GM23338 (cell line): ENCODE data around the gene HNRNPUL2. TPM values are rescaled to one million over a fixed set of nuclear protein-coding genes. Genes with fewer than 3 reads are reported as not detected.

Experiments used
- ATAC-seq: fragments of 200-7000 bp; cut with Tn5 transposase; 3 replicates; pipeline ENCODE4 v1.9.1; 2020
- DNase-seq: peaks from one replicate; pipeline ENCODE4 v3.0.0-alpha.2; 2015; ENCODE audit warnings: low spot score
- H2AFZ ChIP-seq: fragments of 200-600 bp; sonication (generic); 2 replicates; pipeline ENCODE4 v1.8.0; 2016; ENCODE audit warnings: antibody characterized with exemption, mild to moderate bottlenecking, moderate library complexity
- H3F3A ChIP-seq: fragments of 200-600 bp; sonication (generic); replicated peaks from 2 replicates; pipeline ENCODE4 v1.8.0; 2017; ENCODE audit warnings: antibody characterized with exemption, mixed run types, low read depth
- H3K27ac ChIP-seq: fragments of 200-600 bp; sonication (generic); 2 replicates; pipeline ENCODE4 v1.6.1; 2016; ENCODE audit warnings: low read depth
- H3K27me3 ChIP-seq: fragments of 200-600 bp; sonication (generic); 2 replicates; pipeline ENCODE4 v1.8.0; 2016; ENCODE audit warnings: mild to moderate bottlenecking, mixed run types, moderate library complexity; ENCODE audit not compliant: insufficient read depth
- H3K36me3 ChIP-seq: fragments of 200-600 bp; sonication (generic); 2 replicates; pipeline ENCODE4 v1.8.0; 2016; ENCODE audit warnings: mild to moderate bottlenecking; ENCODE audit not compliant: insufficient read depth
- H3K4me1 ChIP-seq: fragments of 200-600 bp; sonication (generic); 2 replicates; pipeline ENCODE4 v1.8.0; 2016; ENCODE audit warnings: mild to moderate bottlenecking, moderate library complexity; ENCODE audit not compliant: insufficient read depth
- H3K4me2 ChIP-seq: fragments of 200-600 bp; sonication (generic); 2 replicates; pipeline ENCODE4 v1.7.1; 2017; ENCODE audit warnings: mixed run types
- H3K4me3 ChIP-seq: fragments of 200-600 bp; sonication (generic); 2 replicates; pipeline ENCODE4 v1.6.1; 2016; ENCODE audit warnings: mixed run types
- H3K79me2 ChIP-seq: fragments of 200-600 bp; sonication (generic); replicated peaks from 2 replicates; pipeline ENCODE4 v1.8.0; 2017; ENCODE audit warnings: mild to moderate bottlenecking; ENCODE audit not compliant: insufficient read depth
- H3K9me2 ChIP-seq: fragments of 200-600 bp; sonication (generic); 2 replicates; pipeline ENCODE4 v1.8.0; 2017; ENCODE audit not compliant: insufficient read depth
- H4K20me1 ChIP-seq: fragments of 200-600 bp; sonication (generic); replicated peaks from 2 replicates; pipeline ENCODE4 v1.8.0; 2017; ENCODE audit warnings: mild to moderate bottlenecking; ENCODE audit not compliant: insufficient read depth
- H3K27ac Mint-ChIP-seq: 2 replicates; pipeline ENCODE4 v1.8.0; 2020; ENCODE audit warnings: inconsistent platforms, mild to moderate bottlenecking, moderate library complexity, mixed read lengths
- H3K27me3 Mint-ChIP-seq: 3 replicates; pipeline ENCODE4 v1.8.0; 2022; ENCODE audit warnings: low read depth, mild to moderate bottlenecking, moderate library complexity, mixed read lengths, inconsistent platforms; ENCODE audit not compliant: insufficient read depth, poor library complexity
- H3K36me3 Mint-ChIP-seq: 3 replicates; pipeline ENCODE4 v1.8.0; 2021; ENCODE audit warnings: low read depth, mild to moderate bottlenecking, inconsistent platforms, moderate library complexity, mixed read lengths
- H3K4me1 Mint-ChIP-seq: 3 replicates; pipeline ENCODE4 v1.8.0; 2020; ENCODE audit warnings: mild to moderate bottlenecking, inconsistent platforms, mixed read lengths
- H3K4me3 Mint-ChIP-seq: 3 replicates; pipeline ENCODE4 v1.8.0; 2021; ENCODE audit warnings: moderate library complexity, mild to moderate bottlenecking, inconsistent platforms, mixed read lengths
- H3K9me3 Mint-ChIP-seq: 3 replicates; pipeline ENCODE4 v1.8.0; 2020; ENCODE audit warnings: moderate library complexity, mild to moderate bottlenecking, inconsistent platforms, mixed read lengths
- EZH2 ChIP-seq: fragments of 200-600 bp; sonication (generic); IDR thresholded peaks from one replicate; pipeline ENCODE4 v1.8.0; 2017; ENCODE audit warnings: antibody characterized with exemption, mild to moderate bottlenecking, low read depth; ENCODE audit not compliant: unreplicated experiment
- EZH2phosphoT487 ChIP-seq: fragments of 200-600 bp; sonication (generic); IDR thresholded peaks from one replicate; pipeline ENCODE4 v1.8.1; 2018; ENCODE audit warnings: antibody characterized with exemption; ENCODE audit not compliant: unreplicated experiment
- STAT1 ChIP-seq: IDR thresholded peaks from one replicate; pipeline ENCODE4 v1.6.1; 2016; ENCODE audit warnings: antibody characterized with exemption; ENCODE audit not compliant: unreplicated experiment
- polyA plus RNA-seq: library from polyadenylated mRNA; unstranded; fragments of >200 nt; fragmentation: Nextera tagmentation; extraction: Ambion mirVana; gene quantifications from 2 replicates; pipeline ENCODE4 v1.2.1, GENCODE V29; 2016
- total RNA-seq: library from RNA; depleted of rRNA; stranded (reverse); fragments of >200 nt; shearing (Covaris generic); gene quantifications from 2 replicates; pipeline ENCODE4 v1.2.3, GENCODE V29; 2014
- TF ChIP-seq, protein P1 (sequence below): fragments of 250-450 bp; sonication (Bioruptor Pico); IDR thresholded peaks from 2 replicates; pipeline ENCODE4 v1.5.0; 2020; ENCODE audit warnings: mild to moderate bottlenecking, moderate library complexity
- TF ChIP-seq, protein P2 (sequence below): IDR thresholded peaks from 2 replicates; pipeline ENCODE4 v1.6.1; 2016; ENCODE audit warnings: antibody characterized with exemption
- TF ChIP-seq, protein P3 (sequence below), 2 experiments: fragments of 200-600 bp in 1 of 2; sonication (generic) in 1 of 2; conservative IDR thresholded peaks; 2 replicates each; pipeline versions ENCODE4 v1.5.1 to v1.6.1; 2016 to 2017; ENCODE audit warnings: antibody characterized with exemption in 2 of 2, low read depth in 2 of 2, mild to moderate bottlenecking in 2 of 2, moderate library complexity in 1 of 2

Gene HNRNPUL2
- total and polyA plus RNA-seq, 2 experiments from 2014 or later = 9.4 to 18.3 TPM

DNA sequence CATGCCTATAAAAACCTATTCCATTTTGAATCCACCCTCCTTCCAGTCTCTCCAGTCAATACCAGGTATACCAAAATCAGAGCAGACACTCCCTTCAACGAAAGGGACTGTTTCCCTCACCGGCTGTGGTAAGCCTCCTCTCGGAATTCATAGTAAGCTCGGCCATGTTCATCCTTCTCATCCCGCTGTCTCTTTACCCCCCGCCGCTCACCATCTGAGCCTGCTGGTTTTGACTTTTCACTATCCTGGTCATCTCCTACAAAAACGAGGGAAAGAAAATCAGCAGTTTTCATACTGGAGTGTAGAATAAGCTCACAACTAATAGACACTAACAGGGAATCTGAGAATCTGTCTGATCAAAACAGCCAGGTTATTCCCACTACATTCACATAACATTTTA is 3.1 kb downstream of the HNRNPUL2 start (continued):
- TF ChIP-seq, protein P1, sequence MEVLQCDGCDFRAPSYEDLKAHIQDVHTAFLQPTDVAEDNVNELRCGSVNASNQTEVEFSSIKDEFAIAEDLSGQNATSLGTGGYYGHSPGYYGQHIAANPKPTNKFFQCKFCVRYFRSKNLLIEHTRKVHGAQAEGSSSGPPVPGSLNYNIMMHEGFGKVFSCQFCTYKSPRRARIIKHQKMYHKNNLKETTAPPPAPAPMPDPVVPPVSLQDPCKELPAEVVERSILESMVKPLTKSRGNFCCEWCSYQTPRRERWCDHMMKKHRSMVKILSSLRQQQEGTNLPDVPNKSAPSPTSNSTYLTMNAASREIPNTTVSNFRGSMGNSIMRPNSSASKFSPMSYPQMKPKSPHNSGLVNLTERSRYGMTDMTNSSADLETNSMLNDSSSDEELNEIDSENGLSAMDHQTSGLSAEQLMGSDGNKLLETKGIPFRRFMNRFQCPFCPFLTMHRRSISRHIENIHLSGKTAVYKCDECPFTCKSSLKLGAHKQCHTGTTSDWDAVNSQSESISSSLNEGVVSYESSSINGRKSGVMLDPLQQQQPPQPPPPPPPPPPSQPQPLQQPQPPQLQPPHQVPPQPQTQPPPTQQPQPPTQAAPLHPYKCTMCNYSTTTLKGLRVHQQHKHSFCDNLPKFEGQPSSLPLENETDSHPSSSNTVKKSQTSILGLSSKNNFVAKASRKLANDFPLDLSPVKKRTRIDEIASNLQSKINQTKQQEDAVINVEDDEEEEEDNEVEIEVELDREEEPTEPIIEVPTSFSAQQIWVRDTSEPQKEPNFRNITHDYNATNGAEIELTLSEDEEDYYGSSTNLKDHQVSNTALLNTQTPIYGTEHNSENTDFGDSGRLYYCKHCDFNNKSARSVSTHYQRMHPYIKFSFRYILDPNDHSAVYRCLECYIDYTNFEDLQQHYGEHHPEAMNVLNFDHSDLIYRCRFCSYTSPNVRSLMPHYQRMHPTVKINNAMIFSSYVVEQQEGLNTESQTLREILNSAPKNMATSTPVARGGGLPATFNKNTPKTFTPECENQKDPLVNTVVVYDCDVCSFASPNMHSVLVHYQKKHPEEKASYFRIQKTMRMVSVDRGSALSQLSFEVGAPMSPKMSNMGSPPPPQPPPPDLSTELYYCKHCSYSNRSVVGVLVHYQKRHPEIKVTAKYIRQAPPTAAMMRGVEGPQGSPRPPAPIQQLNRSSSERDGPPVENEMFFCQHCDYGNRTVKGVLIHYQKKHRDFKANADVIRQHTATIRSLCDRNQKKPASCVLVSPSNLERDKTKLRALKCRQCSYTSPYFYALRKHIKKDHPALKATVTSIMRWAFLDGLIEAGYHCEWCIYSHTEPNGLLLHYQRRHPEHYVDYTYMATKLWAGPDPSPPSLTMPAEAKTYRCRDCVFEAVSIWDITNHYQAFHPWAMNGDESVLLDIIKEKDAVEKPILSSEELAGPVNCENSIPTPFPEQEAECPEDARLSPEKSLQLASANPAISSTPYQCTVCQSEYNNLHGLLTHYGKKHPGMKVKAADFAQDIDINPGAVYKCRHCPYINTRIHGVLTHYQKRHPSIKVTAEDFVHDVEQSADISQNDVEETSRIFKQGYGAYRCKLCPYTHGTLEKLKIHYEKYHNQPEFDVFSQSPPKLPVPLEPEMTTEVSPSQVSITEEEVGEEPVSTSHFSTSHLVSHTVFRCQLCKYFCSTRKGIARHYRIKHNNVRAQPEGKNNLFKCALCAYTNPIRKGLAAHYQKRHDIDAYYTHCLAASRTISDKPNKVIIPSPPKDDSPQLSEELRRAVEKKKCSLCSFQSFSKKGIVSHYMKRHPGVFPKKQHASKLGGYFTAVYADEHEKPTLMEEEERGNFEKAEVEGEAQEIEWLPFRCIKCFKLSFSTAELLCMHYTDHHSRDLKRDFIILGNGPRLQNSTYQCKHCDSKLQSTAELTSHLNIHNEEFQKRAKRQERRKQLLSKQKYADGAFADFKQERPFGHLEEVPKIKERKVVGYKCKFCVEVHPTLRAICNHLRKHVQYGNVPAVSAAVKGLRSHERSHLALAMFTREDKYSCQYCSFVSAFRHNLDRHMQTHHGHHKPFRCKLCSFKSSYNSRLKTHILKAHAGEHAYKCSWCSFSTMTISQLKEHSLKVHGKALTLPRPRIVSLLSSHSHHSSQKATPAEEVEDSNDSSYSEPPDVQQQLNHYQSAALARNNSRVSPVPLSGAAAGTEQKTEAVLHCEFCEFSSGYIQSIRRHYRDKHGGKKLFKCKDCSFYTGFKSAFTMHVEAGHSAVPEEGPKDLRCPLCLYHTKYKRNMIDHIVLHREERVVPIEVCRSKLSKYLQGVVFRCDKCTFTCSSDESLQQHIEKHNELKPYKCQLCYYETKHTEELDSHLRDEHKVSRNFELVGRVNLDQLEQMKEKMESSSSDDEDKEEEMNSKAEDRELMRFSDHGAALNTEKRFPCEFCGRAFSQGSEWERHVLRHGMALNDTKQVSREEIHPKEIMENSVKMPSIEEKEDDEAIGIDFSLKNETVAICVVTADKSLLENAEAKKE (CRISPR knock-in tag) = no peak

DNA sequence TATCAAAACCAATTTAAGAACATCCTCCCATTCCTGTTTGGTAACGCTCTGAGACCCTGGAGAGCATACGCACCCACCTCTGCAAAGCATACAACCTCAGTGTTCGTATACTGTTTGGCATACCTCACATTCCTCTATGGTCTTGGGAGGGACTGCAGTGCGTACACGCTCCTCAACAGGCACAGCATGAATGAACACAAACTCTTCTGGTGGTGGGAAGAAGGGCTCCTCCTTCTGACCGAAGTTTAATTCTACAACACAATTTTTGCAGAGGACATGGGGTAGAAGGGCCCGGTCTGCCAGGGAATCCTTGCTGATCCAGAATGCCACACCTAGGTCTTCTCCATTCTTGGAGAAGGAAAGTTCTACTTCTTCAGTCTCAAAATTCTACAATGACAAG is 5.3 kb downstream of the HNRNPUL2 start:
- H3K27me3 Mint-ChIP-seq = peaks cover 6% of the 10 kb centered on the region
- no peaks in the 10 kb centered on the region for H3K9me2 ChIP-seq
- H3K79me2 ChIP-seq = peaks cover 71% of the 10 kb centered on the region
- no peaks in the 10 kb centered on the region for H3K27me3 ChIP-seq
- peak; percentile 24 for DNase-seq
- 0 out of 3 replicates have a peak, but pooled peaks have one; percentile 17 for ATAC-seq
- peaks cover 25% of the 10 kb centered on the region for H3K4me1 Mint-ChIP-seq
- peak overlapping the region; percentile 82 for H3K27ac Mint-ChIP-seq
- H2AFZ ChIP-seq = no peak overlapping the region
- no peak overlapping the region for H3K27ac ChIP-seq
- peaks cover 16% of the 10 kb centered on the region for H3K4me1 ChIP-seq
- no peak overlapping the region for H3K4me3 Mint-ChIP-seq
- no peaks in the 10 kb centered on the region for H3K9me3 Mint-ChIP-seq
- no peak overlapping the region for H3K4me2 ChIP-seq
- peaks cover 66% of the 10 kb centered on the region for H3F3A ChIP-seq
- H3K36me3 Mint-ChIP-seq = peaks cover 91% of the 10 kb centered on the region
- peaks cover 47% of the 10 kb centered on the region for H4K20me1 ChIP-seq
- no peak overlapping the region for H3K4me3 ChIP-seq
- H3K36me3 ChIP-seq = peaks cover 76% of the 10 kb centered on the region
- TF ChIP-seq, protein P2, sequence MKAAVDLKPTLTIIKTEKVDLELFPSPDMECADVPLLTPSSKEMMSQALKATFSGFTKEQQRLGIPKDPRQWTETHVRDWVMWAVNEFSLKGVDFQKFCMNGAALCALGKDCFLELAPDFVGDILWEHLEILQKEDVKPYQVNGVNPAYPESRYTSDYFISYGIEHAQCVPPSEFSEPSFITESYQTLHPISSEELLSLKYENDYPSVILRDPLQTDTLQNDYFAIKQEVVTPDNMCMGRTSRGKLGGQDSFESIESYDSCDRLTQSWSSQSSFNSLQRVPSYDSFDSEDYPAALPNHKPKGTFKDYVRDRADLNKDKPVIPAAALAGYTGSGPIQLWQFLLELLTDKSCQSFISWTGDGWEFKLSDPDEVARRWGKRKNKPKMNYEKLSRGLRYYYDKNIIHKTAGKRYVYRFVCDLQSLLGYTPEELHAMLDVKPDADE = no peak
- TF ChIP-seq EZH2 (no peak), EZH2phosphoT487 (no peak), STAT1 (no peak)
- TF ChIP-seq, protein P3, sequence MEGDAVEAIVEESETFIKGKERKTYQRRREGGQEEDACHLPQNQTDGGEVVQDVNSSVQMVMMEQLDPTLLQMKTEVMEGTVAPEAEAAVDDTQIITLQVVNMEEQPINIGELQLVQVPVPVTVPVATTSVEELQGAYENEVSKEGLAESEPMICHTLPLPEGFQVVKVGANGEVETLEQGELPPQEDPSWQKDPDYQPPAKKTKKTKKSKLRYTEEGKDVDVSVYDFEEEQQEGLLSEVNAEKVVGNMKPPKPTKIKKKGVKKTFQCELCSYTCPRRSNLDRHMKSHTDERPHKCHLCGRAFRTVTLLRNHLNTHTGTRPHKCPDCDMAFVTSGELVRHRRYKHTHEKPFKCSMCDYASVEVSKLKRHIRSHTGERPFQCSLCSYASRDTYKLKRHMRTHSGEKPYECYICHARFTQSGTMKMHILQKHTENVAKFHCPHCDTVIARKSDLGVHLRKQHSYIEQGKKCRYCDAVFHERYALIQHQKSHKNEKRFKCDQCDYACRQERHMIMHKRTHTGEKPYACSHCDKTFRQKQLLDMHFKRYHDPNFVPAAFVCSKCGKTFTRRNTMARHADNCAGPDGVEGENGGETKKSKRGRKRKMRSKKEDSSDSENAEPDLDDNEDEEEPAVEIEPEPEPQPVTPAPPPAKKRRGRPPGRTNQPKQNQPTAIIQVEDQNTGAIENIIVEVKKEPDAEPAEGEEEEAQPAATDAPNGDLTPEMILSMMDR (conservative IDR thresholded peaks at IDR 0.05; ENCODE audit: low read depth in 2 of 2) = peak; percentile 9 to 23; a peak in 2 of 4 replicates
- TF ChIP-seq, protein P1 (CRISPR knock-in tag) = no peak
